Bone marrow (tissue), 2 donors: ENCODE data around the gene EPHB2.
A peak's percentile ranks its signal among the peaks of the same experiment; 100 is the strongest.
"Not testable (repeated sequence)": the region's sequence is repeated elsewhere in the genome, so short reads cannot be mapped to it uniquely, and the experiment has no call there.

Experiments
- DNase-seq, 2 donors: peaks; one replicate each; lab custom pipeline; 2025; lab: John Stamatoyannopoulos, UW

The EPHB2 gene

GRCh38 chr1:22691031-22691753 lies 19.4 kb upstream of the EPHB2 start:
- DNase-seq, result no peak

- no peak for DNase-seq
Measured at GRCh38 chr1:22694172-22694571, 16.5 kb upstream of the EPHB2 start.

- DNase-seq, result no peak
Measured at GRCh38 chr1:22696610-22697009, 14.0 kb upstream of the EPHB2 start.

GRCh38 chr1:22697980-22698379 lies 12.7 kb upstream of the EPHB2 start:
- DNase-seq, result no peak

GRCh38 chr1:22699681-22700520 lies 10.7 kb upstream of the EPHB2 start:
- no peak for DNase-seq

- DNase-seq, result no peak
Measured at GRCh38 chr1:22702296-22703085, 8.1 kb upstream of the EPHB2 start.

- DNase-seq, result peak; percentile 32 to 72
Measured at GRCh38 chr1:22704440-22705067, 6.1 kb upstream of the EPHB2 start.

GRCh38 chr1:22705586-22705985 lies 5.1 kb upstream of the EPHB2 start:
- DNase-seq, result no peak

- DNase-seq, result not testable (repeated sequence)
Measured at GRCh38 chr1:22706100-22706499, 4.5 kb upstream of the EPHB2 start.

- DNase-seq, result no peak
Measured at GRCh38 chr1:22708777-22709176, 1.9 kb upstream of the EPHB2 start.

- DNase-seq, result no peak
Measured at GRCh38 chr1:22709227-22709626, 1.4 kb upstream of the EPHB2 start.

GRCh38 chr1:22709891-22710700 lies 543 bp upstream of the EPHB2 start:
- peak in 1 of 2 donors; percentile 43 for DNase-seq

GRCh38 chr1:22711071-22711470 lies 432 bp downstream of the EPHB2 start:
- DNase-seq, result no peak

GRCh38 chr1:22711591-22712501 lies 1.2 kb downstream of the EPHB2 start:
- DNase-seq, result no peak

- DNase-seq, result no peak
Measured at GRCh38 chr1:22712502-22713271, 2.0 kb downstream of the EPHB2 start.

- DNase-seq, result no peak
Measured at GRCh38 chr1:22714455-22714854, 3.8 kb downstream of the EPHB2 start.

- no peak for DNase-seq
Measured at GRCh38 chr1:22717037-22717760, 6.6 kb downstream of the EPHB2 start.

- no peak for DNase-seq
Measured at GRCh38 chr1:22721122-22721873, 10.7 kb downstream of the EPHB2 start.
